Tracheal epithelial cell (primary cell): ENCODE data around the gene HDAC7. TPM values are rescaled to one million over a fixed set of nuclear protein-coding genes. Genes with fewer than 3 reads are reported as not detected.

Source experiments
- total RNA-seq: library from RNA; depleted of rRNA; stranded (reverse); fragments of >200 nt; gene quantifications from 2 replicates; pipeline ENCODE4 v1.2.1, GENCODE V29; 2014

HDAC7 gene
- 10.9 and 17.6 TPM in 2 replicates for total RNA-seq

GRCh38 chr12:47819896-47820630, at the start of gene HDAC7:
Gene HDAC7, minus strand, starts transcription at chr12:47819903. Its CDS starts 118 bp downstream, at chr12:47819785.

GRCh38 chr12:47773062-47773857, 46.4 kb downstream of the HDAC7 start, which contains the start of gene SLC48A1:
Gene SLC48A1, plus strand, starts transcription at chr12:47773238. Its CDS starts 67 bp downstream, at chr12:47773305.

GRCh38 chr12:47758834-47759690, 60.6 kb downstream of the HDAC7 start, which contains the start of gene RAPGEF3:
Gene RAPGEF3, minus strand, starts transcription at chr12:47758880. Its CDS starts 324 bp downstream, at chr12:47758556.

Other genes starting within 250 kb of the HDAC7 start
- 10.1 and 17.9 TPM in 2 replicates for gene RPAP3, start 113.9 kb downstream of the HDAC7 start, total RNA-seq
- not detected in 2 replicates for gene ENDOU, start 94.4 kb downstream of the HDAC7 start, total RNA-seq
- 3.4 and 8.2 TPM in 2 replicates for gene RAPGEF3, start 61.0 kb downstream of the HDAC7 start, total RNA-seq
- gene SLC48A1, start 46.7 kb downstream of the HDAC7 start, total RNA-seq: 13.7 and 13.9 TPM in 2 replicates
- gene VDR, start 85.1 kb upstream of the HDAC7 start, total RNA-seq: 5.5 and 10.0 TPM in 2 replicates
- gene TMEM106C, start 143.7 kb upstream of the HDAC7 start, total RNA-seq: 59.5 and 91.9 TPM in 2 replicates
- 0.48 and 0.64 TPM in 2 replicates for gene COL2A1, start 184.6 kb upstream of the HDAC7 start, total RNA-seq